SK-N-SH (cell line): Measurements from ENCODE around the gene SFXN3. TPM values are rescaled to one million over a fixed set of nuclear protein-coding genes. Genes with fewer than 3 reads are reported as not detected.

Experiments
- CTCF ChIA-PET: fragments of 300-600, 350-600 bp; formaldehyde crosslinking; extraction: SDS; loops from one replicate; lab custom pipeline; 2021; lab: Yijun Ruan, JAX
- POLR2A ChIA-PET: fragments of 350-600 bp; sonication (Branson Sonifier 250); formaldehyde crosslinking; extraction: SDS; loops from one replicate; lab custom pipeline; 2020; ENCODE audit warnings: antibody characterized with exemption, inconsistent platforms; lab: Yijun Ruan, JAX
- DNase-seq: peaks from one replicate; pipeline ENCODE4 v3.0.0; 2012
- H2AFZ ChIP-seq: fragments of 200-600 bp; sonication (generic); 2 replicates; pipeline ENCODE4 v1.8.1; 2016; ENCODE audit warnings: antibody characterized with exemption, mild to moderate bottlenecking, low read depth
- H3F3A ChIP-seq: fragments of 200-600 bp; sonication (generic); replicated peaks from 2 replicates; pipeline ENCODE3; 2016; ENCODE audit warnings: antibody characterized with exemption, mild to moderate bottlenecking; ENCODE audit not compliant: insufficient read depth
- H3K27ac ChIP-seq, 2 experiments: fragments of 200-500 bp in 1 of 2; fragments of 200-600 bp in 1 of 2; sonication (Bioruptor generic) in 1 of 2; sonication (generic), shearing (Covaris generic) in 1 of 2; 2 replicates each; pipeline versions ENCODE4 v1.5.1 to v1.6.1; 2014 to 2016; ENCODE audit warnings: low read depth in 2 of 2, inconsistent platforms in 1 of 2, low read length in 1 of 2, mild to moderate bottlenecking in 1 of 2, mixed read lengths in 1 of 2
- H3K27me3 ChIP-seq: fragments of 200-600 bp; sonication (generic), shearing (Covaris generic); 2 replicates; pipeline ENCODE4 v1.6.1; 2016; ENCODE audit warnings: mixed run types; ENCODE audit not compliant: insufficient read depth
- H3K36me3 ChIP-seq, 2 experiments: fragments of 200-500 bp in 1 of 2; fragments of 200-600 bp in 1 of 2; sonication (Bioruptor generic) in 1 of 2; sonication (generic) in 1 of 2; replicated peaks in 1 of 2; 2 replicates each; pipeline versions ENCODE3 to v1.5.1; 2014 to 2016; ENCODE audit warnings: low read length in 1 of 2, mild to moderate bottlenecking in 1 of 2; ENCODE audit not compliant: insufficient read depth in 2 of 2, control insufficient read depth in 1 of 2
- H3K4me1 ChIP-seq, 2 experiments: fragments of 200-500 bp in 1 of 2; fragments of 200-600 bp in 1 of 2; sonication (Bioruptor generic) in 1 of 2; sonication (generic), shearing (Covaris generic) in 1 of 2; 2 replicates each; pipeline versions ENCODE4 v1.5.1 to v1.6.1; 2014 to 2016; ENCODE audit warnings: low read depth in 1 of 2, low read length in 1 of 2, mixed run types in 1 of 2; ENCODE audit not compliant: insufficient read depth in 2 of 2, control insufficient read depth in 1 of 2
- H3K4me2 ChIP-seq: fragments of 200-600 bp; sonication (generic), shearing (Covaris generic); 2 replicates; pipeline ENCODE4 v1.6.1; 2017; ENCODE audit warnings: mixed run types
- H3K4me3 ChIP-seq, 2 experiments: fragments of 200-500 bp in 1 of 2; fragments of 200-600 bp in 1 of 2; sonication (Bioruptor generic) in 1 of 2; sonication (generic), shearing (Covaris generic) in 1 of 2; 2 replicates each; pipeline versions ENCODE4 v1.5.1 to v1.8.1; 2014 to 2016; ENCODE audit warnings: low read depth in 2 of 2, inconsistent platforms in 1 of 2, low read length in 1 of 2, mild to moderate bottlenecking in 1 of 2, mixed read lengths in 1 of 2, moderate library complexity in 1 of 2
- H3K79me2 ChIP-seq: fragments of 200-600 bp; sonication (generic); 2 replicates; pipeline ENCODE4 v1.8.1; 2017; ENCODE audit warnings: mild to moderate bottlenecking; ENCODE audit not compliant: insufficient read depth
- H3K9ac ChIP-seq: fragments of 200-600 bp; sonication (generic); 2 replicates; pipeline ENCODE4 v1.6.1; 2017; ENCODE audit warnings: mixed run types
- H3K9me2 ChIP-seq: fragments of 200-600 bp; sonication (generic); 2 replicates; pipeline ENCODE4 v1.6.1; 2017; ENCODE audit warnings: mixed run types
- H3K9me3 ChIP-seq: fragments of 200-600 bp; sonication (generic); 2 replicates; pipeline ENCODE4 v1.6.1; 2017; ENCODE audit warnings: mixed run types, mild to moderate bottlenecking, moderate library complexity
- H4K20me1 ChIP-seq: fragments of 200-600 bp; sonication (generic); 2 replicates; pipeline ENCODE4 v1.6.1; 2017; ENCODE audit warnings: mild to moderate bottlenecking, mixed run types; ENCODE audit not compliant: insufficient read depth
- ELF1 ChIP-seq: IDR thresholded peaks from 2 replicates; pipeline ENCODE4 v1.4.0; 2012
- EP300 ChIP-seq, 2 experiments: IDR thresholded peaks; 2 replicates each; pipeline versions ENCODE4 v1.4.0 to v1.6.1; 2012; ENCODE audit warnings: borderline replicate concordance in 1 of 2, low read depth in 1 of 2, low read length in 1 of 2
- FOXJ3 ChIP-seq: sonication (generic); formaldehyde crosslinking; IDR thresholded peaks from 2 replicates; pipeline ENCODE4 v1.5.1; 2020; ENCODE audit warnings: mild to moderate bottlenecking, missing genetic modification reagents
- IRF3 ChIP-seq: fragments of 150-350 bp; IDR thresholded peaks from 2 replicates; pipeline ENCODE4 v1.6.1; 2016; ENCODE audit warnings: mild to moderate bottlenecking, low read depth, low read length
- JUND ChIP-seq: IDR thresholded peaks from 2 replicates; pipeline ENCODE4 v1.4.0; 2012
- MAX ChIP-seq: IDR thresholded peaks from 2 replicates; pipeline ENCODE4 v1.4.0; 2012; ENCODE audit warnings: low read depth
- MEF2A ChIP-seq: IDR thresholded peaks from 2 replicates; pipeline ENCODE4 v1.4.0; 2012; ENCODE audit warnings: low read depth, borderline replicate concordance
- POLR2AphosphoS5 ChIP-seq: IDR thresholded peaks from 2 replicates; pipeline ENCODE4 v1.6.1; 2012; ENCODE audit warnings: low read depth, low read length
- RAD21 ChIP-seq: IDR thresholded peaks from 2 replicates; pipeline ENCODE4 v1.6.1; 2012; ENCODE audit warnings: mild to moderate bottlenecking, low read length
- RFX5 ChIP-seq: IDR thresholded peaks from 2 replicates; pipeline ENCODE4 v1.6.1; 2012; ENCODE audit warnings: mild to moderate bottlenecking, improper control_type of control experiment, low read length
- TEAD4 ChIP-seq: IDR thresholded peaks from 2 replicates; pipeline ENCODE4 v1.4.0; 2012; ENCODE audit warnings: mild to moderate bottlenecking, borderline replicate concordance; ENCODE audit not compliant: insufficient read depth
- WGBS: methylation state at CpG from one replicate; pipeline ENCODE4 v1.1.6; 2017; ENCODE audit warnings: low lambda C conversion rate; 5-methylcytosine and 5-hydroxymethylcytosine counted together
- polyA plus RNA-seq, 3 experiments: library from polyadenylated mRNA; depleted of rRNA; stranded (reverse); fragments of >200 nt; gene quantifications; 2 replicates each; pipeline ENCODE4 v1.2.3, GENCODE V29; 2012
- TF ChIP-seq, protein P1 (sequence below): IDR thresholded peaks from 2 replicates; pipeline ENCODE4; 2012
- TF ChIP-seq, protein P2 (sequence below): IDR thresholded peaks from 2 replicates; pipeline ENCODE4 v1.6.1; 2012; ENCODE audit warnings: mild to moderate bottlenecking, low read depth, low read length, moderate library complexity

SFXN3 gene
- polyA plus RNA-seq, 1 of the 3 experiments (the other 2 are of a cell fraction) = 142 TPM

DNA sequence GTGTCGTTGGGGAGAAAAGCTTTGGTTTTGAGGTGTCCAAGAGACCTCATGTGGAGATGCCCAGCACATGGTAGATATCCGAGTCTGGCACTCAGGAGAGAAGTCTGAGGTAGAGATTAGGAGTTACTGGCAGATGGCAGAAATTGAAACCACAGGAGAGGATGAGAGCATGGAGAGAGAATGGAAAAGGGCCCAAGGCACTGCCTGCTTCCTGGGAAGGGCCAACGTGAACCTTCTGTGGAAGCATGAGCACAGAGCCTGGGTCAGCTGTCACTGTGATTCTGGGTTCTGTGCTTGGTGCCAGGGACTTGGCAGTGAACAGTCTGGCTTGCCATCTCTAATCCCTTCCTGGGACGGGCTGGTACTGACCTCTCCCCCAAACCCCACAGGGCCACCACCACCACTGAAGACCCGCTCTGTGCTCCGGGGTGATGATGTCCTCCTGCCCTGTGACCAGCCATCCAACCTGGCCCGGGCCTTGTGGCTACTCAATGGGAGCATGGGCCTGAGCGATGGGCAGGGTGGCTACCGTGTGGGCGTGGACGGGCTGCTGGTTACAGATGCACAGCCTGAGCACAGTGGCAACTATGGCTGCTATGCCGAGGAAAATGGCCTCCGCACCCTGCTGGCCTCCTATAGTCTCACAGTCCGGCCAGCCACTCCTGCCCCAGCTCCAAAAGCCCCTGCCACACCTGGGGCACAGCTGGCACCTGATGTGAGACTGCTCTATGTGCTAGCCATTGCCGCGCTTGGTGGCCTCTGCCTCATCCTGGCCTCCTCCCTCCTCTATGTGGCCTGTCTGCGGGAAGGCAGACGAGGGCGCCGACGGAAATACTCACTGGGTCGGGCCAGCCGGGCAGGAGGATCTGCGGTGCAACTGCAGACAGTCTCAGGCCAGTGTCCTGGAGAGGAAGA lies 47.9 kb upstream of the SFXN3 start:
- CTCF ChIA-PET = interaction anchor here (0.7 to 8.5 kb wide), 2 partner anchors 15 to 36 kb away, joined by 3 to 81 read pairs; partner anchors contain the start of gene LZTS2

More for the DNA sequence above, 47.9 kb upstream of the SFXN3 start:
- H3K27me3 ChIP-seq = no peaks in the 10 kb centered on the region
- H3K79me2 ChIP-seq = peaks cover 29% of the 10 kb centered on the region
- no peak overlapping the region for H3K9ac ChIP-seq
- no peak overlapping the region for H2AFZ ChIP-seq
- WGBS = 91% methylated on average over 15 of the region's 24 CpGs
- no peaks in the 10 kb centered on the region for H3F3A ChIP-seq
- H4K20me1 ChIP-seq = no peaks in the 10 kb centered on the region
- H3K27ac ChIP-seq = no peak overlapping the region
- no peak overlapping the region for H3K4me3 ChIP-seq
- peaks cover 8 to 39% of the 10 kb centered on the region in 2 experiments for H3K36me3 ChIP-seq
- no peak for TF ChIP-seq ELF1
- no peak for TF ChIP-seq POLR2AphosphoS5
- TF ChIP-seq, protein P1, sequence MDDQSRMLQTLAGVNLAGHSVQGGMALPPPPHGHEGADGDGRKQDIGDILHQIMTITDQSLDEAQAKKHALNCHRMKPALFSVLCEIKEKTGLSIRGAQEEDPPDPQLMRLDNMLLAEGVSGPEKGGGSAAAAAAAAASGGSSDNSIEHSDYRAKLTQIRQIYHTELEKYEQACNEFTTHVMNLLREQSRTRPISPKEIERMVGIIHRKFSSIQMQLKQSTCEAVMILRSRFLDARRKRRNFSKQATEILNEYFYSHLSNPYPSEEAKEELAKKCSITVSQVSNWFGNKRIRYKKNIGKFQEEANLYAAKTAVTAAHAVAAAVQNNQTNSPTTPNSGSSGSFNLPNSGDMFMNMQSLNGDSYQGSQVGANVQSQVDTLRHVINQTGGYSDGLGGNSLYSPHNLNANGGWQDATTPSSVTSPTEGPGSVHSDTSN = no peak
- TF ChIP-seq MEF2A = no peak
- TF ChIP-seq RFX5 = no peak
- TF ChIP-seq EP300 (IDR thresholded peaks at IDR 0.05; ENCODE audit: borderline replicate concordance in 1 of 2, low read depth in 1 of 2, low read length in 1 of 2) = no peak
- TF ChIP-seq IRF3 = no peak
- TF ChIP-seq MAX = no peak
- TF ChIP-seq, protein P2, sequence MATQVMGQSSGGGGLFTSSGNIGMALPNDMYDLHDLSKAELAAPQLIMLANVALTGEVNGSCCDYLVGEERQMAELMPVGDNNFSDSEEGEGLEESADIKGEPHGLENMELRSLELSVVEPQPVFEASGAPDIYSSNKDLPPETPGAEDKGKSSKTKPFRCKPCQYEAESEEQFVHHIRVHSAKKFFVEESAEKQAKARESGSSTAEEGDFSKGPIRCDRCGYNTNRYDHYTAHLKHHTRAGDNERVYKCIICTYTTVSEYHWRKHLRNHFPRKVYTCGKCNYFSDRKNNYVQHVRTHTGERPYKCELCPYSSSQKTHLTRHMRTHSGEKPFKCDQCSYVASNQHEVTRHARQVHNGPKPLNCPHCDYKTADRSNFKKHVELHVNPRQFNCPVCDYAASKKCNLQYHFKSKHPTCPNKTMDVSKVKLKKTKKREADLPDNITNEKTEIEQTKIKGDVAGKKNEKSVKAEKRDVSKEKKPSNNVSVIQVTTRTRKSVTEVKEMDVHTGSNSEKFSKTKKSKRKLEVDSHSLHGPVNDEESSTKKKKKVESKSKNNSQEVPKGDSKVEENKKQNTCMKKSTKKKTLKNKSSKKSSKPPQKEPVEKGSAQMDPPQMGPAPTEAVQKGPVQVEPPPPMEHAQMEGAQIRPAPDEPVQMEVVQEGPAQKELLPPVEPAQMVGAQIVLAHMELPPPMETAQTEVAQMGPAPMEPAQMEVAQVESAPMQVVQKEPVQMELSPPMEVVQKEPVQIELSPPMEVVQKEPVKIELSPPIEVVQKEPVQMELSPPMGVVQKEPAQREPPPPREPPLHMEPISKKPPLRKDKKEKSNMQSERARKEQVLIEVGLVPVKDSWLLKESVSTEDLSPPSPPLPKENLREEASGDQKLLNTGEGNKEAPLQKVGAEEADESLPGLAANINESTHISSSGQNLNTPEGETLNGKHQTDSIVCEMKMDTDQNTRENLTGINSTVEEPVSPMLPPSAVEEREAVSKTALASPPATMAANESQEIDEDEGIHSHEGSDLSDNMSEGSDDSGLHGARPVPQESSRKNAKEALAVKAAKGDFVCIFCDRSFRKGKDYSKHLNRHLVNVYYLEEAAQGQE = no peak
- TF ChIP-seq FOXJ3 = no peak
- TF ChIP-seq RAD21 = no peak
- no peak for TF ChIP-seq JUND
- no peak for TF ChIP-seq TEAD4
- no peak overlapping the region for H3K4me2 ChIP-seq
- POLR2A ChIA-PET = no interaction called here
- peaks cover 10 to 20% of the 10 kb centered on the region in 2 experiments; a peak in 3 of 4 replicates for H3K4me1 ChIP-seq
- H3K9me3 ChIP-seq = no peaks in the 10 kb centered on the region
- H3K9me2 ChIP-seq = no peaks in the 10 kb centered on the region
- no peak for DNase-seq
